NB4 (cell line): ENCODE data around the gene CDK14.

Source experiments
- DNase-seq: peaks from one replicate; pipeline ENCODE4 v3.0.0; 2010; ENCODE audit warnings: low read depth
- H3K4me3 ChIP-seq: one replicate; pipeline ENCODE4 v1.5.1; 2011; ENCODE audit warnings: mild to moderate bottlenecking, low read depth, low read length, moderate library complexity
- MYC ChIP-seq: IDR thresholded peaks from 2 replicates; pipeline ENCODE4 v1.6.1; 2011; ENCODE audit warnings: low read depth, low read length
- POLR2A ChIP-seq: IDR thresholded peaks from 2 replicates; pipeline ENCODE4 v1.6.1; 2011; ENCODE audit warnings: mild to moderate bottlenecking; ENCODE audit not compliant: insufficient read length; ENCODE audit errors: extremely low read depth
- TF ChIP-seq, protein P1 (sequence below): IDR thresholded peaks from 2 replicates; pipeline ENCODE4 v1.6.1; 2011; ENCODE audit warnings: low read depth, low read length
- TF ChIP-seq, protein P2 (sequence below): IDR thresholded peaks from one replicate; pipeline ENCODE4 v1.5.1; 2012; ENCODE audit warnings: low read depth, low read length

The CDK14 gene

DNA sequence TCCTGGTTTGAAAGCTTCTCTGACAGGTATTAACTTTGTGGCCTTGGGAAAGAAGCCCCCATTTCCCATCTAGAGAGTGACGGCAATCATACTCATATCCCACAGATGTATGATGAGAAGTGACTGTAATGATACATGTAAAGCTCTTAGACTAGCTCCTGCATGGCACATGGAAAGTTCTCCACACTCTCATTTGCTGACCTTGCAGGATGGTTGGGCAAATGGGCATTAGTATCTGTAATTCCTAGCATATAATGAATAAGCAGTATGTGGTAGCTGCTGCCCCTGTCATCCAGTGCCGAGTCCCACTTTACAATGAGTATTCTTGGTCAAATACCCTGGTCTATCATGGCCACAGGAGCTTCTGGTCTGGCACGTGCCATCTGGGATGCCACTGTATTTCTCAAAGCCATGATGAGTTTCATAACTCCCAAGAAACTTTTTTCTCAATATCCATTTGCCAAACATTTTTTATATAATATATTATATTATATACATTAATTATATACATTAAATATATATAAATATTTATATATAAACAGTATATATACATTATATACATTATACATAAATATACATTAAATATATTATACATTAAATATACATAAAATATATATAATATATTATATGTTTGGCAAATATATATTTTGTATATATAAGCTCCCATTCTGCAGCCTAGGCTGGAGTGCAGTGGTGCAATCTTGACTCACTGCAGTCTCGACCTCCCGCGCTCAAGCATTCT is 561.6 kb downstream of the CDK14 start:
- TF ChIP-seq POLR2A: no peak
- TF ChIP-seq MYC: no peak
- DNase-seq: no peak
- no peak overlapping the region for H3K4me3 ChIP-seq

- TF ChIP-seq, protein P1, sequence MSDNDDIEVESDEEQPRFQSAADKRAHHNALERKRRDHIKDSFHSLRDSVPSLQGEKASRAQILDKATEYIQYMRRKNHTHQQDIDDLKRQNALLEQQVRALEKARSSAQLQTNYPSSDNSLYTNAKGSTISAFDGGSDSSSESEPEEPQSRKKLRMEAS: no peak
- no peak for TF ChIP-seq POLR2A
- TF ChIP-seq, protein P2, sequence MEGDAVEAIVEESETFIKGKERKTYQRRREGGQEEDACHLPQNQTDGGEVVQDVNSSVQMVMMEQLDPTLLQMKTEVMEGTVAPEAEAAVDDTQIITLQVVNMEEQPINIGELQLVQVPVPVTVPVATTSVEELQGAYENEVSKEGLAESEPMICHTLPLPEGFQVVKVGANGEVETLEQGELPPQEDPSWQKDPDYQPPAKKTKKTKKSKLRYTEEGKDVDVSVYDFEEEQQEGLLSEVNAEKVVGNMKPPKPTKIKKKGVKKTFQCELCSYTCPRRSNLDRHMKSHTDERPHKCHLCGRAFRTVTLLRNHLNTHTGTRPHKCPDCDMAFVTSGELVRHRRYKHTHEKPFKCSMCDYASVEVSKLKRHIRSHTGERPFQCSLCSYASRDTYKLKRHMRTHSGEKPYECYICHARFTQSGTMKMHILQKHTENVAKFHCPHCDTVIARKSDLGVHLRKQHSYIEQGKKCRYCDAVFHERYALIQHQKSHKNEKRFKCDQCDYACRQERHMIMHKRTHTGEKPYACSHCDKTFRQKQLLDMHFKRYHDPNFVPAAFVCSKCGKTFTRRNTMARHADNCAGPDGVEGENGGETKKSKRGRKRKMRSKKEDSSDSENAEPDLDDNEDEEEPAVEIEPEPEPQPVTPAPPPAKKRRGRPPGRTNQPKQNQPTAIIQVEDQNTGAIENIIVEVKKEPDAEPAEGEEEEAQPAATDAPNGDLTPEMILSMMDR: no peak
- TF ChIP-seq MYC: no peak
- no peak overlapping the region for H3K4me3 ChIP-seq
- no peak for DNase-seq
These were observed 566.3 kb downstream of the CDK14 start for GRCh38 chr7:91162436-91162835.

DNA sequence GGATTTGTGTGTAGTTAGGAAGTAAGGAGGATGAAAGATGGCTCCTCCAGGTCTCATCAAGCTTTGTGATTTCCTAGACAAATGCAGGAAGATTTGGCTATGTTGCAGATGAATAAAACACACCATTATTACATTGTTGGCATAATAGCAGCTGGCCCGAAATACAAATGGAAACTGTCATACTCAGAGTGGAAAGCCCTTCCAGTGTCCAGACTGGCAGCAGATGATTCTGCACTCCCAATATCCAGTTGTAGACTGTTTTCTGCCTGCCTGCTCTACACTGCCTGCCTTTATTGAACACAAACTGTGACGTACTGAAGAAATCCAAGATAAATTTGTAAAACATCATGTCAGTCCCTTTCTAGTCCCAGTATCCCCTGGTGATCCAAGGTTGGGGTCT is 568.4 kb downstream of the CDK14 start:
- no peak overlapping the region for H3K4me3 ChIP-seq
- DNase-seq: no peak
- TF ChIP-seq, protein P2: no peak
- TF ChIP-seq POLR2A (no peak), MYC (no peak)
- TF ChIP-seq, protein P1: no peak

GRCh38 chr7:91165006-91165845 is 569.1 kb downstream of the CDK14 start:
- TF ChIP-seq MYC (no peak), POLR2A (no peak)
- TF ChIP-seq, protein P1: no peak
- TF ChIP-seq, protein P2: no peak
- no peak overlapping the region for H3K4me3 ChIP-seq
- DNase-seq: peak; percentile 29

- TF ChIP-seq, protein P1: no peak
- no peak for TF ChIP-seq POLR2A
- no peak for TF ChIP-seq MYC
- TF ChIP-seq, protein P2: no peak
- no peak for DNase-seq
- no peak overlapping the region for H3K4me3 ChIP-seq
These were observed 569.7 kb downstream of the CDK14 start for GRCh38 chr7:91165846-91166230.
